Kidney (tissue), 14 donors: ENCODE results near the gene C16orf95. TPM values are rescaled to one million over a fixed set of nuclear protein-coding genes. Genes with fewer than 3 reads are reported as not detected.

Experiments used
- DNase-seq, 5 donors: peaks; one replicate each; pipeline ENCODE4 v3.0.0-alpha.2; 2013 to 2020
- FAIRE-seq: peaks from 2 replicates; lab custom pipeline; 2012; peaks lifted over from hg19 to GRCh38; lab: Jason Lieb, UNC
- H3K27ac ChIP-seq, 2 donors: one replicate each; pipeline ENCODE4 v1.7.0; 2013; ENCODE audit warnings: low read depth in 2 of 2, low read length in 2 of 2, inconsistent platforms in 1 of 2
- H3K27me3 ChIP-seq: one replicate; pipeline ENCODE4 v1.7.1; 2013; ENCODE audit warnings: low read length, inconsistent platforms; ENCODE audit not compliant: control insufficient read depth, insufficient read depth
- H3K36me3 ChIP-seq, 3 donors: one replicate each; pipeline versions ENCODE4 v1.7.0 to v1.7.1; 2013; ENCODE audit warnings: low read length in 3 of 3, control low read depth in 1 of 3, inconsistent platforms in 1 of 3; ENCODE audit not compliant: insufficient read depth in 3 of 3, control insufficient read depth in 2 of 3
- H3K4me1 ChIP-seq, 3 donors: one replicate each; pipeline versions ENCODE4 v1.7.0 to v1.7.1; 2013; ENCODE audit warnings: low read length in 3 of 3, inconsistent platforms in 1 of 3, low read depth in 1 of 3; ENCODE audit not compliant: control insufficient read depth in 2 of 3, insufficient read depth in 2 of 3
- H3K4me3 ChIP-seq, 3 donors: one replicate each; pipeline versions ENCODE4 v1.7.0 to v1.8.1; 2013; ENCODE audit warnings: low read length in 3 of 3, control low read depth in 1 of 3, inconsistent platforms in 1 of 3
- H3K9ac ChIP-seq, 3 donors: one replicate each; pipeline versions ENCODE4 v1.7.0 to v1.7.1; 2013; ENCODE audit warnings: low read length in 3 of 3, control low read depth in 1 of 3, inconsistent platforms in 1 of 3
- H3K9me3 ChIP-seq, 3 donors: one replicate each; pipeline versions ENCODE4 v1.7.0 to v1.7.1; 2013; ENCODE audit warnings: low read length in 3 of 3, control low read depth in 1 of 3, inconsistent platforms in 1 of 3; ENCODE audit not compliant: control insufficient read depth in 2 of 3, insufficient read depth in 1 of 3
- CTCF ChIP-seq: IDR thresholded peaks from 3 replicates; pipeline ENCODE4 v1.5.1; 2012; ENCODE audit warnings: mild to moderate bottlenecking, moderate library complexity, borderline replicate concordance; ENCODE audit not compliant: insufficient read depth; ENCODE audit errors: extremely low read depth
- intact Hi-C: fragments of 100-400 bp; cut with DNase I; formaldehyde crosslinking; loops from one replicate; pipeline ENCODE4 v1.11.1; 2022
- polyA plus RNA-seq: library from polyadenylated mRNA; stranded (reverse); fragments of 350-450 nt; fragmentation: Illumina TruSeq; extraction: RNeasy Lipid Tissue Mini Kit (QIAGEN cat#74804); gene quantifications from one replicate; pipeline ENCODE4 v1.2.3, GENCODE V29; 2014; ENCODE audit warnings: low read depth, low replicate concordance; ENCODE audit not compliant: insufficient read depth
- total RNA-seq: library from RNA; stranded (reverse); fragmentation: NEBNext Ultra II Directional; extraction: Animal tissue kit (Norgen Biotek cat#: 25700); gene quantifications from one replicate; pipeline ENCODE4 v1.2.1, GENCODE V29; 2021
- donor health status: control.
- donor health status: control.
- donor health status: control.
- donor health status: control.
- donor health status: control.
- donor health status: DM: yes; HTN: yes; CAD: no.
- donor health status: Normal renal cell carcinoma (clear cell type).

The C16orf95 gene
- total and polyA plus RNA-seq, 2 donors from 2014 or later = 2.5 to 11.5 TPM

GRCh38 chr16:87278191-87279093 lies 38.8 kb downstream of the C16orf95 start:
- no peak for FAIRE-seq
- Histone ChIP-seq H3K27ac (no peak overlapping the region), H3K9ac (no peak overlapping the region), H3K9me3 (no peaks in the 10 kb centered on the region), H3K4me1 (peaks cover 0 to 2% (median 0%) of the 10 kb centered on the region in 3 donors), H3K36me3 (no peaks in the 10 kb centered on the region), H3K4me3 (no peak overlapping the region), H3K27me3 (no peaks in the 10 kb centered on the region)
- intact Hi-C loops = no loop called here
- peak; percentile 80 for TF ChIP-seq CTCF
- DNase-seq = peak; percentile 88 to 93 (median 93)

GRCh38 chr16:87276924-87277323 lies 40.3 kb downstream of the C16orf95 start:
- DNase-seq (peak in 3 of 5 donors; percentile 41 to 57 (median 46)), FAIRE-seq (no peak)
- no peak for TF ChIP-seq CTCF
- Histone ChIP-seq H3K9ac (no peak overlapping the region), H3K9me3 (no peaks in the 10 kb centered on the region), H3K27me3 (no peaks in the 10 kb centered on the region), H3K27ac (no peak overlapping the region), H3K36me3 (no peaks in the 10 kb centered on the region), H3K4me1 (peaks cover 0 to 2% (median 0%) of the 10 kb centered on the region in 3 donors), H3K4me3 (no peak overlapping the region)
- intact Hi-C loops = no loop called here

- DNase-seq (peak in 4 of 5 donors; percentile 28 to 64 (median 44)), FAIRE-seq (no peak)
- no peak for TF ChIP-seq CTCF
- intact Hi-C loops = no loop called here
- Histone ChIP-seq H3K27me3 (no peaks in the 10 kb centered on the region), H3K27ac (no peak overlapping the region), H3K9me3 (no peaks in the 10 kb centered on the region), H3K9ac (no peak overlapping the region), H3K4me3 (no peak overlapping the region), H3K36me3 (no peaks in the 10 kb centered on the region), H3K4me1 (peaks cover 0 to 2% (median 0%) of the 10 kb centered on the region in 3 donors)
Measured at GRCh38 chr16:87276091-87276701, 41.0 kb downstream of the C16orf95 start.
